Spleen (tissue), 11 donors: ENCODE data around the gene GARNL3. TPM values are rescaled to one million over a fixed set of nuclear protein-coding genes. Genes with fewer than 3 reads are reported as not detected.

Experiments
- DNase-seq: peaks from one replicate; pipeline ENCODE4 v3.0.0-alpha.2; 2020
- H3K27ac ChIP-seq, 8 donors: fragments of 200-600 bp; sonication (generic) in 7 of 8; 1 replicate in 4 of 8; 2 replicates in 4 of 8; pipeline versions ENCODE4 v1.5.0 to v1.8.0; 2016 to 2021; ENCODE audit warnings: inconsistent platforms in 4 of 8, mild to moderate bottlenecking in 4 of 8, moderate library complexity in 1 of 8
- H3K27me3 ChIP-seq, 7 donors: fragments of 200-600 bp; sonication (generic) in 6 of 7; replicated peaks in 1 of 7; 1 replicate in 4 of 7; 2 replicates in 3 of 7; pipeline versions ENCODE4 v1.5.0 to v1.8.0; 2016 to 2021; ENCODE audit warnings: inconsistent platforms in 3 of 7, mild to moderate bottlenecking in 1 of 7
- H3K36me3 ChIP-seq, 6 donors: fragments of 200-600 bp; sonication (generic) in 5 of 6; 1 replicate in 4 of 6; 2 replicates in 2 of 6; pipeline versions ENCODE4 v1.5.0 to v1.8.0; 2016 to 2021; ENCODE audit warnings: inconsistent platforms in 2 of 6
- H3K4me1 ChIP-seq, 6 donors: fragments of 200-600 bp; sonication (generic) in 5 of 6; 1 replicate in 3 of 6; 2 replicates in 3 of 6; pipeline versions ENCODE4 v1.5.0 to v1.8.0; 2016 to 2021; ENCODE audit warnings: inconsistent platforms in 3 of 6
- H3K4me3 ChIP-seq, 8 donors: fragments of 200-600 bp; sonication (generic) in 7 of 8; 1 replicate in 4 of 8; 2 replicates in 4 of 8; pipeline versions ENCODE4 v1.5.0 to v1.8.0; 2016 to 2021; ENCODE audit warnings: inconsistent platforms in 4 of 8, mild to moderate bottlenecking in 4 of 8, moderate library complexity in 2 of 8
- H3K9me3 ChIP-seq, 8 donors: fragments of 200-600 bp; sonication (generic) in 7 of 8; 1 replicate in 4 of 8; 2 replicates in 4 of 8; pipeline versions ENCODE4 v1.5.0 to v1.8.0; 2016 to 2021; ENCODE audit warnings: inconsistent platforms in 4 of 8
- POLR2A ChIP-seq, 3 donors: fragments of 450-650 bp; IDR thresholded peaks; one replicate each; pipeline ENCODE4 v1.5.1; 2017; ENCODE audit warnings: antibody characterized with exemption in 3 of 3, mild to moderate bottlenecking in 1 of 3
- POLR2AphosphoS5 ChIP-seq, 3 donors: sonication (generic); formaldehyde crosslinking; IDR thresholded peaks; one replicate each; pipeline ENCODE4 v1.5.1; 2017; ENCODE audit warnings: antibody characterized with exemption in 3 of 3
- WGBS, 5 donors: extraction: QIAGEN DNeasy Blood & Tissue Kit in 3 of 5; methylation state at CpG; one replicate each; pipeline versions ENCODE4 v1.1.5 to v1.1.7; 2013 to 2018; 5-methylcytosine and 5-hydroxymethylcytosine counted together
- intact Hi-C: fragments of 100-400 bp; cut with DNase I; formaldehyde crosslinking; loops from one replicate; pipeline ENCODE4 v1.15.0; 2023; ENCODE audit warnings: low total_unique reads
- polyA plus RNA-seq, 3 donors: library from polyadenylated mRNA; stranded (reverse); fragments of 200-250 nt; gene quantifications; one replicate each; pipeline ENCODE4 v1.2.1, GENCODE V29; 2013
- total RNA-seq, 7 donors: library from RNA; depleted of rRNA in 3 of 7; stranded (reverse); fragments of >200 nt in 3 of 7; fragmentation: NEBNext Ultra II Directional in 4 of 7; extraction: Animal tissue kit (Norgen Biotek cat#: 25700) in 4 of 7; gene quantifications; one replicate each; pipeline versions ENCODE4 v1.1.0 to v1.2.1, GENCODE V29; 2016 to 2021
- TF ChIP-seq, protein P1 (sequence below), 11 experiments: fragments of 200-600 bp in 7 of 11; fragments of 450-650 bp in 4 of 11; sonication (generic) in 4 of 11; IDR thresholded peaks in 8 of 11; conservative IDR thresholded peaks in 3 of 11; 1 replicate in 7 of 11; 2 replicates in 4 of 11; pipeline versions ENCODE4 v1.4.0 to v1.8.0; 2016 to 2021; ENCODE audit warnings: antibody characterized with exemption in 11 of 11, inconsistent platforms in 4 of 11, mild to moderate bottlenecking in 1 of 11
- donor health status: healthy with polysubstance abuse.
- donor health status: DM: no; HTN: no; CAD: no; lungs with moderate emphysema.
- donor health status: DM: no; HTN: no; CAD: no.
- donor health status: Bipolar disorder and iron deficiency.
- donor health status: healthy.
- donor health status: DM: no; HTN: no; CAD: no.
- donor health status: DM: yes; HTN: yes; CAD: no.

Gene GARNL3
- total and polyA plus RNA-seq, 10 donors, result 2.1 to 14.7 (median 10.0) TPM

DNA sequence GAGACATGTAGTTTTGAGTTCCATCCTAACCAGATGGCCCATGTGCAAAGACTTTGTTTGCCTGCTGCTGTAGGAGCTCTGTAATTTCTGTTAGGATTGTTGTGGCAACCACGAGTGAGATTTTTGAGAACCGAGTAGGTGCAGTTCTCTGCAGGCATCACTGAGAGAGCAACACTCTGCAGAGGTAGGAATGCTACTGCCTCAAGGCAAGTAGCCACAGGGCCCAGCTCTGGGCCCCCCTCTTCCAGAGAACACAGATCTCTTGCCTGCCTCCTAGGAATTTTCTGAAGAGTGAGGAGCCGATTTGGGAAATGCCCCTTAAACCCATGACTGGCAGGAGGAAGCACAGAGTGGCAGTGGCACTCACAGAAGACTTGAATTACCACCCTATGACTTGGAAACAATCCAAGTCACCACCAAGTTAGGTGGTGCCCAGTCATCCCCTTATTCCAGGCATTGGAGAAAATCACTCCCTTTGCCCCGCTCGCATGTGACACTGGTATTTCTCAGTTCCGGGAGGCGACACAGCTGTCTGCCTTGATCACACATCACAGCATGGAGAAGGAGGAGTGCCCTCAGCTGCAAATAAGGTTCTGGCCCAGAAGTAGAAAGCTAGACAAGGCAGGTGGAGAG, 79.9 kb downstream of the GARNL3 start:
- H3K4me3 ChIP-seq, result no peak overlapping the region
- intact Hi-C loops, result no loop called here
- TF ChIP-seq POLR2AphosphoS5 (IDR thresholded peaks at IDR 0.05), result no peak
- TF ChIP-seq POLR2A (IDR thresholded peaks at IDR 0.05), result no peak
- TF ChIP-seq, protein P1, sequence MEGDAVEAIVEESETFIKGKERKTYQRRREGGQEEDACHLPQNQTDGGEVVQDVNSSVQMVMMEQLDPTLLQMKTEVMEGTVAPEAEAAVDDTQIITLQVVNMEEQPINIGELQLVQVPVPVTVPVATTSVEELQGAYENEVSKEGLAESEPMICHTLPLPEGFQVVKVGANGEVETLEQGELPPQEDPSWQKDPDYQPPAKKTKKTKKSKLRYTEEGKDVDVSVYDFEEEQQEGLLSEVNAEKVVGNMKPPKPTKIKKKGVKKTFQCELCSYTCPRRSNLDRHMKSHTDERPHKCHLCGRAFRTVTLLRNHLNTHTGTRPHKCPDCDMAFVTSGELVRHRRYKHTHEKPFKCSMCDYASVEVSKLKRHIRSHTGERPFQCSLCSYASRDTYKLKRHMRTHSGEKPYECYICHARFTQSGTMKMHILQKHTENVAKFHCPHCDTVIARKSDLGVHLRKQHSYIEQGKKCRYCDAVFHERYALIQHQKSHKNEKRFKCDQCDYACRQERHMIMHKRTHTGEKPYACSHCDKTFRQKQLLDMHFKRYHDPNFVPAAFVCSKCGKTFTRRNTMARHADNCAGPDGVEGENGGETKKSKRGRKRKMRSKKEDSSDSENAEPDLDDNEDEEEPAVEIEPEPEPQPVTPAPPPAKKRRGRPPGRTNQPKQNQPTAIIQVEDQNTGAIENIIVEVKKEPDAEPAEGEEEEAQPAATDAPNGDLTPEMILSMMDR (IDR thresholded peaks at IDR 0.05 in 8 of 11, conservative IDR thresholded peaks at IDR 0.05 in 3 of 11), result no peak
- H3K27ac ChIP-seq, result no peak overlapping the region
- WGBS, 5 donors, result 69 to 86% (median 77%) methylated on average over 7 of the region's 7 CpGs
- H3K27me3 ChIP-seq, result no peaks in the 10 kb centered on the region
- peaks cover 0 to 11% (median 0%) of the 10 kb centered on the region in 6 donors for H3K4me1 ChIP-seq
- no peaks in the 10 kb centered on the region for H3K9me3 ChIP-seq
- DNase-seq, result no peak
- H3K36me3 ChIP-seq, result no peaks in the 10 kb centered on the region

DNA sequence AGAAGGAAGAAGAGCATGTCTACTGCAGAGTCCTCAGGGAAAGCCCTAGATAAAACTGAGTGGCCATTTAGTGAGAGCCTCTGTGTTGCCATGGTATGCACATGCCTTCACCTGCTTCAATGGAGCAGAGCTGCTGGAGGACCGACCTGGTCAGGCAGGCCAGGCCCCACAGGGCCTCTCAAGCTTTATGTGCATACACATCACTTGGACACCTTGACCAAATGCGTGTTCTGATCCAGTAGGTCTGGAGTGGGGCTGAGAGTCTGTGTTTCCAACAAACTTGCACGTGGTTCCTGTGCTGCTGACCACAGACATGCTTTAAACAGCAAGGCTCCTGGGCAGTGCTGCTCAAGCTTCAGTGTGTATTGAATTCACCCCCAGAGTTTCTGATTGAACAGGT, 81.0 kb downstream of the GARNL3 start:
- Histone ChIP-seq H3K27me3 (no peaks in the 10 kb centered on the region), H3K27ac (no peak overlapping the region), H3K36me3 (no peaks in the 10 kb centered on the region), H3K4me1 (peaks cover 0 to 6% (median 0%) of the 10 kb centered on the region in 6 donors), H3K4me3 (no peak overlapping the region), H3K9me3 (no peaks in the 10 kb centered on the region)
- WGBS, 5 donors, result 79 to 92% (median 81%) methylated on average over 3 of the region's 3 CpGs
- DNase-seq, result no peak
- TF ChIP-seq, protein P1 (IDR thresholded peaks at IDR 0.05 in 8 of 11, conservative IDR thresholded peaks at IDR 0.05 in 3 of 11), result no peak
- TF ChIP-seq POLR2AphosphoS5 (IDR thresholded peaks at IDR 0.05) (no peak), POLR2A (IDR thresholded peaks at IDR 0.05) (no peak)
- intact Hi-C loops, result no loop called here

DNA sequence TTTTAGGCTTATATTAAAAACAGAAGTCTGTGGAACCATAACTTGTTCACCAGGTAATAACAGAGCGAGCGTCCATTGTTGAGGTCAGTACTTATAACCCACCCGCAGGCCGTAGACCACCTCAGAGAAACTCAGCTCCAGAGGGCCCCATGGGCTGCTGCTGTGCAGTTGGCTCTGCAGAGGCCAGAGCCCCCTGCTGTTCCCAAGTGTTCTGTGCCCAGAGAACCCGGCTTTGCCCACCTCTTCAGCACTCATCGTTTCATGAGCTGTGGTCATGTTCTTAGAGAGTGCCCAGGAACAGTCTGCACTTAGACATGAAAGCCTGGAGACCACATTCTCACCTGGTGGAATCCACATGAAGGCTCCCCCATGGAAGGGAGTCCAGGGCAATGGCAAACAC, 82.0 kb downstream of the GARNL3 start:
- Histone ChIP-seq H3K36me3 (no peaks in the 10 kb centered on the region), H3K27ac (no peak overlapping the region), H3K27me3 (no peaks in the 10 kb centered on the region), H3K4me1 (no peaks in the 10 kb centered on the region), H3K9me3 (no peaks in the 10 kb centered on the region), H3K4me3 (no peak overlapping the region)
- TF ChIP-seq POLR2AphosphoS5 (IDR thresholded peaks at IDR 0.05), result no peak
- TF ChIP-seq, protein P1 (IDR thresholded peaks at IDR 0.05 in 8 of 11, conservative IDR thresholded peaks at IDR 0.05 in 3 of 11), result no peak
- TF ChIP-seq POLR2A (IDR thresholded peaks at IDR 0.05), result no peak
- intact Hi-C loops, result no loop called here
- no peak for DNase-seq
- 80 to 87% (median 86%) methylated on average over 6 of the region's 6 CpGs for WGBS, 5 donors

DNA sequence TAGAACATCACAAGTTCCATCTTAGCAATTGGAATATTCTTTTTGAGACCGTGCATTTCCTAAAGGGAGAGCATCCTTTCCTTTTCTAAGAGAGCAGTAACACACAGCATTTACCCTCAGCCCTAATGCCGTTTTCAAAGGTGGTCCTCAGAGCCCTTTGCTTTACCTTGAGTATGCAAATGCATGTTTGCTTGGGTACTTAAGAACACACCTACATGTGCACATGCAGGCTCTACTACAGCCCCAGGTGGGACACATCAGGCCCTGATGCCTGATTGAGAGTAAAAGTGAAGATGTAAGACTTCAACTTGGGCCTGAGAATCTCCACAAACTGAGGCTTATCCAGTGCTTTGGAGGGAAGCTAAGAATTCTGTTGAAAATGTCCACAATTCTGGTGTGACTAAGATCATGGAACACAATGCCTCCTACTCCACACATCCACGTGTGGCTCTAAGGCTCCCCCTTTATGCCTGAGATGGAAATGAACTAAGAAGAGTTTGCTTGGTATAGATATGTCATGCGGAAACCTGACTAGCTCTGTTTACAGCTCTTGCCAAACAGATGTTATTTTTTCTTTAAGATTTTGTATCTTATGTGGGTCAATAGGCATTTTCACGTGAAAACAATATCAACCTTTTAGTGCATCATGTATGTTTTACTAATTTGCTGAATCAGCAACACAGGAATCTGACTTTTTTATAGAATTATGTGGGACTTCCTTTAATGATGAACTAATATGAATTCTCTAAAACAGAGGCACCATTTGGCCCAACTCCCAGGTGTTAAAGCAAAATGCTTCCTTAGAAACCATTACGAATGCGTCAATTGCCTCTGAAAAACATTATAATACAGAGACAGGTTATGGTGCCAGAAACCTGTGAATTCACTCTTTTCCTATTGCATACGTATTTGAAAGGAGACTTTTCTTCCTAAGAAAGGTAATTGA, 83.5 kb downstream of the GARNL3 start:
- H3K27ac ChIP-seq, result no peak overlapping the region
- no peaks in the 10 kb centered on the region for H3K9me3 ChIP-seq
- H3K27me3 ChIP-seq, result no peaks in the 10 kb centered on the region
- no peak overlapping the region for H3K4me3 ChIP-seq
- no peaks in the 10 kb centered on the region for H3K4me1 ChIP-seq
- DNase-seq, result no peak
- no peak for TF ChIP-seq POLR2AphosphoS5 (IDR thresholded peaks at IDR 0.05)
- TF ChIP-seq, protein P1 (IDR thresholded peaks at IDR 0.05 in 8 of 11, conservative IDR thresholded peaks at IDR 0.05 in 3 of 11), result peak in 2 of 11 experiments; percentile 13 to 21
- no peak for TF ChIP-seq POLR2A (IDR thresholded peaks at IDR 0.05)
- intact Hi-C loops, result no loop called here
- 75 to 88% (median 81%) methylated on average over 8 of the region's 8 CpGs for WGBS, 5 donors
- no peaks in the 10 kb centered on the region for H3K36me3 ChIP-seq
